ENCODE data around the gene AGFG2. TPM values are rescaled to one million over a fixed set of nuclear protein-coding genes. Genes with fewer than 3 reads are reported as not detected.

Gene AGFG2
- total and polyA plus RNA-seq, 2 of the 4 experiments (the other 2 are of a cell fraction): 3.0 to 10.0 TPM

GRCh38 chr7:100565133-100565571 lies 26.1 kb downstream of the AGFG2 start:
- no peak overlapping the region for H4K8ac ChIP-seq (ENCODE audit: low read depth in 2 of 2, low read length in 2 of 2)
- peaks cover 4% of the 10 kb centered on the region; the same call in 1 of the 2 replicates for H3K9me1 ChIP-seq (ENCODE audit: insufficient read depth, low read length)
- H3K79me1 ChIP-seq (ENCODE audit: low read depth in 1 of 2, low read length in 2 of 2): no peaks in the 10 kb centered on the region
- no peak overlapping the region for H2BK120ac ChIP-seq (ENCODE audit: low read depth, low read length)
- H2AFZ ChIP-seq (replicated peaks; ENCODE audit: low read length, poor library complexity): no peak overlapping the region
- TF ChIP-seq FOS (IDR thresholded peaks at IDR 0.05; ENCODE audit: low read depth, low read length) (no peak), CHD1 (IDR thresholded peaks at IDR 0.05; ENCODE audit: low read depth, low read length) (no peak), RFX5 (IDR thresholded peaks at IDR 0.05; ENCODE audit: low read depth, low read length) (no peak), MAZ (IDR thresholded peaks at IDR 0.05; ENCODE audit: borderline replicate concordance, low read depth, low read length) (no peak), CEBPB (IDR thresholded peaks at IDR 0.05; ENCODE audit: low read depth, low read length) (no peak), NFE2L2 (IDR thresholded peaks at IDR 0.05; ENCODE audit: low read depth, low read length) (no peak), RCOR1 (IDR thresholded peaks at IDR 0.05; ENCODE audit: insufficient replicate concordance, low read length) (no peak), POLR2A (IDR thresholded peaks at IDR 0.05; ENCODE audit: low read depth, low read length) (no peak), MXI1 (IDR thresholded peaks at IDR 0.05; ENCODE audit: borderline replicate concordance, low read depth, low read length) (no peak), SMC3 (IDR thresholded peaks at IDR 0.05; ENCODE audit: low read depth, low read length) (no peak), MAFK (IDR thresholded peaks at IDR 0.05; ENCODE audit: low read depth, low read length) (no peak), RAD21 (IDR thresholded peaks at IDR 0.05; ENCODE audit: low read length) (no peak)
- TF ChIP-seq, protein P1, sequence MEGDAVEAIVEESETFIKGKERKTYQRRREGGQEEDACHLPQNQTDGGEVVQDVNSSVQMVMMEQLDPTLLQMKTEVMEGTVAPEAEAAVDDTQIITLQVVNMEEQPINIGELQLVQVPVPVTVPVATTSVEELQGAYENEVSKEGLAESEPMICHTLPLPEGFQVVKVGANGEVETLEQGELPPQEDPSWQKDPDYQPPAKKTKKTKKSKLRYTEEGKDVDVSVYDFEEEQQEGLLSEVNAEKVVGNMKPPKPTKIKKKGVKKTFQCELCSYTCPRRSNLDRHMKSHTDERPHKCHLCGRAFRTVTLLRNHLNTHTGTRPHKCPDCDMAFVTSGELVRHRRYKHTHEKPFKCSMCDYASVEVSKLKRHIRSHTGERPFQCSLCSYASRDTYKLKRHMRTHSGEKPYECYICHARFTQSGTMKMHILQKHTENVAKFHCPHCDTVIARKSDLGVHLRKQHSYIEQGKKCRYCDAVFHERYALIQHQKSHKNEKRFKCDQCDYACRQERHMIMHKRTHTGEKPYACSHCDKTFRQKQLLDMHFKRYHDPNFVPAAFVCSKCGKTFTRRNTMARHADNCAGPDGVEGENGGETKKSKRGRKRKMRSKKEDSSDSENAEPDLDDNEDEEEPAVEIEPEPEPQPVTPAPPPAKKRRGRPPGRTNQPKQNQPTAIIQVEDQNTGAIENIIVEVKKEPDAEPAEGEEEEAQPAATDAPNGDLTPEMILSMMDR (conservative IDR thresholded peaks at IDR 0.05; ENCODE audit: low read depth, low read length): no peak
- TF ChIP-seq, protein P2, sequence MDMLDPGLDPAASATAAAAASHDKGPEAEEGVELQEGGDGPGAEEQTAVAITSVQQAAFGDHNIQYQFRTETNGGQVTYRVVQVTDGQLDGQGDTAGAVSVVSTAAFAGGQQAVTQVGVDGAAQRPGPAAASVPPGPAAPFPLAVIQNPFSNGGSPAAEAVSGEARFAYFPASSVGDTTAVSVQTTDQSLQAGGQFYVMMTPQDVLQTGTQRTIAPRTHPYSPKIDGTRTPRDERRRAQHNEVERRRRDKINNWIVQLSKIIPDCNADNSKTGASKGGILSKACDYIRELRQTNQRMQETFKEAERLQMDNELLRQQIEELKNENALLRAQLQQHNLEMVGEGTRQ (IDR thresholded peaks at IDR 0.05; ENCODE audit: low read depth, low read length): no peak
- TF ChIP-seq, protein P3, sequence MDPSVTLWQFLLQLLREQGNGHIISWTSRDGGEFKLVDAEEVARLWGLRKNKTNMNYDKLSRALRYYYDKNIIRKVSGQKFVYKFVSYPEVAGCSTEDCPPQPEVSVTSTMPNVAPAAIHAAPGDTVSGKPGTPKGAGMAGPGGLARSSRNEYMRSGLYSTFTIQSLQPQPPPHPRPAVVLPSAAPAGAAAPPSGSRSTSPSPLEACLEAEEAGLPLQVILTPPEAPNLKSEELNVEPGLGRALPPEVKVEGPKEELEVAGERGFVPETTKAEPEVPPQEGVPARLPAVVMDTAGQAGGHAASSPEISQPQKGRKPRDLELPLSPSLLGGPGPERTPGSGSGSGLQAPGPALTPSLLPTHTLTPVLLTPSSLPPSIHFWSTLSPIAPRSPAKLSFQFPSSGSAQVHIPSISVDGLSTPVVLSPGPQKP (IDR thresholded peaks at IDR 0.05; ENCODE audit: borderline replicate concordance, low read depth, low read length): no peak
- H3K4me1 ChIP-seq (ENCODE audit: control insufficient read depth, insufficient read depth, low read length): peaks cover 2% of the 10 kb centered on the region; the same call in 1 of the 2 replicates
- H3K9ac ChIP-seq (ENCODE audit: low read depth, low read length): no peak overlapping the region
- no peak overlapping the region for H3K14ac ChIP-seq (replicated peaks; ENCODE audit: low read depth, low read length)
- no peak overlapping the region for H3K23ac ChIP-seq (ENCODE audit: low read depth, low read length)
- ATAC-seq (ENCODE audit: low read depth) (no peak), DNase-seq (no peak)
- H2BK5ac ChIP-seq (ENCODE audit: low read depth, low read length, poor library complexity, severe bottlenecking): no peak overlapping the region
- H3K36me3 ChIP-seq (ENCODE audit: control insufficient read depth, insufficient read depth, low read length): no peaks in the 10 kb centered on the region
- no peak overlapping the region for H2AK5ac ChIP-seq (ENCODE audit: low read depth, low read length)
- H3K56ac ChIP-seq (ENCODE audit: extremely low read depth, insufficient read depth, low read length): no peak overlapping the region
- H3K18ac ChIP-seq (ENCODE audit: low read depth, low read length): no peak overlapping the region
- intact Hi-C loops (cut with micrococcal nuclease): no loop called here
- in situ Hi-C loops (cut with MboI; ENCODE audit: low sequenced_read_pairs): loop anchor here (5.0 kb wide), 1 partner anchor 102 kb away; no protein-coding TSS in a partner anchor
- dilution Hi-C loops (cut with HindIII; ENCODE audit: low sequenced_read_pairs, unreplicated experiment): no loop called here
- H4K20me1 ChIP-seq (ENCODE audit: insufficient read depth, low read length): no peaks in the 10 kb centered on the region
- H4K91ac ChIP-seq (ENCODE audit: insufficient read depth, low read depth, low read length): no peak overlapping the region
- POLR2A ChIA-PET (ENCODE audit: unreplicated experiment): no interaction called here
- H4K5ac ChIP-seq (ENCODE audit: low read depth, low read length): no peak overlapping the region
- no peak overlapping the region for H2BK20ac ChIP-seq (ENCODE audit: low read depth, low read length)
- H3K4ac ChIP-seq (ENCODE audit: low read depth, low read length): no peak overlapping the region
- 0 out of 2 replicates have a peak, but pooled peaks cover under 1% of the 10 kb centered on the region for H3K27me3 ChIP-seq (ENCODE audit: control insufficient read depth, insufficient read depth, low read length)
- BruUV-seq (replicated peaks): no TSS peak
- no peak overlapping the region for H3K4me2 ChIP-seq (ENCODE audit: low read depth, low read length)
- WGBS, 2 experiments (ENCODE audit: extremely low coverage in 2 of 2, insufficient read length in 1 of 2): no CpG with 5 or more reads among the region's 11 CpGs
- H3K9me3 ChIP-seq (ENCODE audit: control insufficient read depth, insufficient read depth, low read length): no peaks in the 10 kb centered on the region
- no peak overlapping the region for H3K27ac ChIP-seq (ENCODE audit: insufficient read depth, low read length)
- no peak overlapping the region for H3K4me3 ChIP-seq (ENCODE audit: insufficient read depth, low read depth, low read length)
- no peak overlapping the region for H2BK15ac ChIP-seq (ENCODE audit: low read depth, low read length)
- CTCF ChIA-PET: interaction anchor here (1.1 kb wide), 1 partner anchor 127 kb away, joined by 5 read pairs; no protein-coding TSS in a partner anchor
- H2AK9ac ChIP-seq (replicated peaks; ENCODE audit: low read depth, low read length, poor library complexity): no peak overlapping the region
